WTC11 (cell line): ENCODE data around the gene DESI2. TPM values are rescaled to one million over a fixed set of nuclear protein-coding genes. Genes with fewer than 3 reads are reported as not detected.

Source experiments
- ATAC-seq: fragments of 200-7000 bp; cut with Tn5 transposase; 2 replicates; pipeline ENCODE4 v1.10.0; 2021; ENCODE audit warnings: mild to moderate bottlenecking, moderate library complexity
- CTCF ChIA-PET: fragments of 300-600 bp; sonication (Branson Sonifier 250); formaldehyde crosslinking; loops from one replicate; lab custom pipeline; 2021; ENCODE audit warnings: antibody characterized with exemption; lab: Charles Lee
- POLR2A ChIA-PET: fragments of 350-600 bp; sonication (Branson Sonifier 250); formaldehyde crosslinking; loops from one replicate; lab custom pipeline; 2021; ENCODE audit warnings: antibody characterized with exemption; lab: Charles Lee
- DNase-seq: peaks from one replicate; pipeline ENCODE4 v3.0.0; 2021; ENCODE audit warnings: low spot score
- H3K27ac Mint-ChIP-seq: 2 replicates; pipeline ENCODE4 v1.8.0; 2021; ENCODE audit warnings: mixed read lengths
- H3K27me3 Mint-ChIP-seq: 2 replicates; pipeline ENCODE4 v1.8.0; 2021; ENCODE audit warnings: low read depth, mild to moderate bottlenecking, moderate library complexity, mixed read lengths
- H3K36me3 Mint-ChIP-seq: 2 replicates; pipeline ENCODE4 v1.8.0; 2021; ENCODE audit warnings: mixed read lengths
- H3K4me1 Mint-ChIP-seq: 2 replicates; pipeline ENCODE4 v1.8.0; 2022; ENCODE audit warnings: mixed read lengths
- H3K4me3 Mint-ChIP-seq: 2 replicates; pipeline ENCODE4 v1.8.0; 2021; ENCODE audit warnings: mild to moderate bottlenecking, moderate library complexity, mixed read lengths
- H3K9me3 Mint-ChIP-seq: 2 replicates; pipeline ENCODE4 v1.8.0; 2021; ENCODE audit warnings: mixed read lengths
- AR ChIP-seq: fragments of 250-450 bp; sonication (Bioruptor Pico); IDR thresholded peaks from 2 replicates; pipeline ENCODE4 v1.9.0; 2021; ENCODE audit warnings: mild to moderate bottlenecking
- ATF1 ChIP-seq: sonication (generic); formaldehyde crosslinking; IDR thresholded peaks from 2 replicates; pipeline ENCODE4 v1.8.1; 2023; ENCODE audit warnings: mild to moderate bottlenecking, moderate library complexity, missing genetic modification reagents
- ATF2 ChIP-seq: sonication (generic); formaldehyde crosslinking; IDR thresholded peaks from 2 replicates; pipeline ENCODE4 v1.8.1; 2022; ENCODE audit warnings: low read depth, missing genetic modification reagents, borderline replicate concordance
- ATF3 ChIP-seq: sonication (generic); formaldehyde crosslinking; conservative IDR thresholded peaks from 2 replicates; pipeline ENCODE4 v1.8.1; 2022; ENCODE audit warnings: mild to moderate bottlenecking, missing genetic modification reagents
- CREB1 ChIP-seq: sonication (generic); formaldehyde crosslinking; IDR thresholded peaks from 2 replicates; pipeline ENCODE4 v1.8.0; 2023; ENCODE audit warnings: mild to moderate bottlenecking, missing genetic modification reagents
- CTCF ChIP-seq: fragments of 200-600 bp; IDR thresholded peaks from 2 replicates; pipeline ENCODE4 v1.8.0; 2022; ENCODE audit warnings: antibody characterized with exemption
- E2F1 ChIP-seq: sonication (generic); formaldehyde crosslinking; IDR thresholded peaks from 2 replicates; pipeline ENCODE4 v1.8.0; 2022; ENCODE audit warnings: mild to moderate bottlenecking, missing genetic modification reagents
- ERG ChIP-seq: fragments of 250-450 bp; sonication (Bioruptor Pico); IDR thresholded peaks from 2 replicates; pipeline ENCODE4 v1.8.0; 2021; ENCODE audit warnings: mild to moderate bottlenecking
- FOXP1 ChIP-seq: sonication (generic); formaldehyde crosslinking; IDR thresholded peaks from 2 replicates; pipeline ENCODE4 v1.8.0; 2022; ENCODE audit warnings: missing genetic modification reagents, mild to moderate bottlenecking, moderate library complexity, borderline replicate concordance
- GRHL2 ChIP-seq: fragments of 250-450 bp; sonication (Bioruptor Pico); IDR thresholded peaks from 2 replicates; pipeline ENCODE4 v1.8.0; 2022; ENCODE audit warnings: mild to moderate bottlenecking, moderate library complexity; ENCODE audit not compliant: insufficient replicate concordance, severe bottlenecking
- IRF2 ChIP-seq: sonication (generic); formaldehyde crosslinking; IDR thresholded peaks from 2 replicates; pipeline ENCODE4 v1.8.0; 2022; ENCODE audit warnings: low read depth, missing genetic modification reagents, borderline replicate concordance
- MXD4 ChIP-seq: fragments of 250-450 bp; sonication (Bioruptor Pico); IDR thresholded peaks from 2 replicates; pipeline ENCODE4 v1.8.0; 2021; ENCODE audit warnings: mild to moderate bottlenecking, moderate library complexity, borderline replicate concordance
- NFATC4 ChIP-seq: fragments of 250-450 bp; sonication (Bioruptor Pico); IDR thresholded peaks from 2 replicates; pipeline ENCODE4 v1.9.0; 2021; ENCODE audit warnings: mild to moderate bottlenecking
- NR3C1 ChIP-seq: sonication (generic); formaldehyde crosslinking; conservative IDR thresholded peaks from 2 replicates; pipeline ENCODE4 v1.8.1; 2023; ENCODE audit warnings: low read depth, mild to moderate bottlenecking, missing genetic modification reagents
- RORB ChIP-seq: fragments of 250-450 bp; sonication (Bioruptor Pico); IDR thresholded peaks from 2 replicates; pipeline ENCODE4 v1.9.0; 2021; ENCODE audit warnings: mild to moderate bottlenecking
- USF2 ChIP-seq: sonication (generic); formaldehyde crosslinking; IDR thresholded peaks from 2 replicates; pipeline ENCODE4 v1.8.1; 2023; ENCODE audit warnings: mild to moderate bottlenecking, missing genetic modification reagents, moderate library complexity
- ZNF263 ChIP-seq: sonication (generic); formaldehyde crosslinking; IDR thresholded peaks from 2 replicates; pipeline ENCODE4 v1.8.1; 2022; ENCODE audit warnings: low read depth, mild to moderate bottlenecking, moderate library complexity, missing genetic modification reagents
- ZNF425 ChIP-seq: fragments of 250-450 bp; sonication (Bioruptor Pico); conservative IDR thresholded peaks from 2 replicates; pipeline ENCODE4 v1.9.0; 2021; ENCODE audit warnings: mild to moderate bottlenecking
- total RNA-seq: library from RNA; stranded (reverse); gene quantifications from 3 replicates; pipeline ENCODE4 v1.2.3, GENCODE V29; 2021

Gene DESI2
- total RNA-seq, 1 experiment from 2014 or later: 108 TPM

- no peak for TF ChIP-seq ZNF425 (CRISPR knock-in tag)
- TF ChIP-seq, all 79 proteins: peak for 0
Observed at GRCh38 chr1:244614113-244614836, 38.7 kb upstream of the DESI2 start (continued).

GRCh38 chr1:244614879-244615278 is 38.0 kb upstream of the DESI2 start:
- no peak for TF ChIP-seq MXD4
- TF ChIP-seq NR3C1 (CRISPR knock-in tag): no peak
- TF ChIP-seq ATF1 (CRISPR knock-in tag): no peak
- ATAC-seq: peak; percentile 53; the same call in 1 of the 2 replicates
- Mint-ChIP-seq H3K36me3 (peaks cover 3% of the 10 kb centered on the region; the same call in 1 of the 2 replicates), H3K27me3 (no peaks in the 10 kb centered on the region), H3K9me3 (peaks cover 5% of the 10 kb centered on the region), H3K4me3 (no peak overlapping the region), H3K27ac (no peak overlapping the region), H3K4me1 (peaks cover 17% of the 10 kb centered on the region)
- POLR2A ChIA-PET: no interaction called here
- no peak for DNase-seq
- CTCF ChIA-PET: interaction anchor here (1.0 to 1.6 kb wide), 3 partner anchors 11 to 182 kb away, joined by 3 to 9 read pairs (median 4); no protein-coding TSS in a partner anchor

GRCh38 chr1:244615301-244615700 is 37.6 kb upstream of the DESI2 start:
- H3K4me3 Mint-ChIP-seq: no peak overlapping the region
- H3K27ac Mint-ChIP-seq: no peak overlapping the region
- H3K4me1 Mint-ChIP-seq: peaks cover 20% of the 10 kb centered on the region
- CTCF ChIA-PET: interaction anchor here (1.6 kb wide), 1 partner anchor 181 kb away, joined by 9 read pairs; no protein-coding TSS in a partner anchor
- H3K27me3 Mint-ChIP-seq: no peaks in the 10 kb centered on the region
- H3K9me3 Mint-ChIP-seq: peaks cover 5% of the 10 kb centered on the region
- no peak for ATAC-seq
- POLR2A ChIA-PET: no interaction called here
- H3K36me3 Mint-ChIP-seq: peaks cover 3% of the 10 kb centered on the region; the same call in 1 of the 2 replicates
- no peak for DNase-seq
- no peak for TF ChIP-seq FOXP1 (CRISPR knock-in tag)
- no peak for TF ChIP-seq USF2
- TF ChIP-seq RORB (CRISPR knock-in tag): no peak
- no peak for TF ChIP-seq CREB1 (CRISPR knock-in tag)
- TF ChIP-seq GRHL2 (CRISPR knock-in tag): no peak
- TF ChIP-seq ATF2: no peak
- TF ChIP-seq CTCF: no peak
- TF ChIP-seq ATF3 (CRISPR knock-in tag): no peak
- no peak for TF ChIP-seq IRF2 (CRISPR knock-in tag)
- no peak for TF ChIP-seq ZNF263 (CRISPR knock-in tag)
- TF ChIP-seq AR: no peak
- no peak for TF ChIP-seq E2F1 (CRISPR knock-in tag)
- TF ChIP-seq NFATC4 (CRISPR knock-in tag): no peak
- no peak for TF ChIP-seq ERG (CRISPR knock-in tag)
